T-helper 1 cell (primary cell): ENCODE data around the gene LYSMD4.
"Not testable (repeated sequence)": the region's sequence is repeated elsewhere in the genome, so short reads cannot be mapped to it uniquely, and the experiment has no call there.

Experiments used
- DNase-seq, 5 donors: peaks; one replicate each; pipeline ENCODE4 v3.0.0-alpha.2; 2012 to 2020
- total RNA-seq, 4 donors: gene quantifications; one replicate each; lab custom pipeline; 2026; lab: John Stamatoyannopoulos, UW

LYSMD4 gene
- 11.5 to 26.9 (median 18.0) reads per million in 4 donors for total RNA-seq

DNA sequence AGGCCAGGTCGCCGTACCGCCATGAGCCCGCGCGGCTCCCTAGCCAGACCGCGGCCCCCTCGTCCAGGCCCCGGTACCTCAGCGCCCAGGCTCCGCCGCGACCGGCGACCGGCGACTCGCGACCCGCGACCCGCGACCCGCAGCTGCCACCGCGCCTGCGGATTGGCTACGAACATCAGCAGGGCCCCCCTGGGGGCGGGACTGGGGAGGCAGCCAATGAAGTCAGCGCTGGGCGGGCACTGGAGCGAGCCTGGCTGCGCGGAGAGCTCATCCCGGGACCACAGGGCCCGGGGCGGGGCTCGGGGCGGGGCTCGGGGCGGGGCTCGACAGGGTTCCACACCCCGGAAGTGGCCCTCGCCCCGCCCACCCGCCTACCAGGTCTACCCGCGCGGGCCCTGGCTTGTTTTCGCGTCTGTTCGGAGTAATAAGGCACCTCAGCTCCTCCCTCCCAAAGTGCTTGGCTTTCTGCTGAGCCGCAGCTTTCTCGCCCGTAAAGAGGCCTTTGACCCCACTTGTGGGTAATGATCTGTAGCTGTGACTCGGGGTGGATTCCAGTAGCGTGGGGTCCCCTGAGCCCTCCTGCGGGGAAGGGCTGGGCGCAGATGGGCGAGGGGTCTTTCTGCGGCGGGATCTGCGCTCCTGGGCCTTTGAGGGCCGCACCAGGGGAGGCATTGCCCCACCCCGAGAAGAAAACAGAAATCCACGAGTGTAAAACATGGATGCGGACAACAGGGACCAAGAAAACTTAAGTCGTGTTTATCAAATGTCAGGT is at the start of gene LYSMD4:
Gene LYSMD4 (minus strand): TSS at position 170 of the 772 bp plus-strand sequence. CDS start 1,438 bp downstream, outside the sequence.
- peak; percentile 97 to 99 (median 98) for DNase-seq

DNA sequence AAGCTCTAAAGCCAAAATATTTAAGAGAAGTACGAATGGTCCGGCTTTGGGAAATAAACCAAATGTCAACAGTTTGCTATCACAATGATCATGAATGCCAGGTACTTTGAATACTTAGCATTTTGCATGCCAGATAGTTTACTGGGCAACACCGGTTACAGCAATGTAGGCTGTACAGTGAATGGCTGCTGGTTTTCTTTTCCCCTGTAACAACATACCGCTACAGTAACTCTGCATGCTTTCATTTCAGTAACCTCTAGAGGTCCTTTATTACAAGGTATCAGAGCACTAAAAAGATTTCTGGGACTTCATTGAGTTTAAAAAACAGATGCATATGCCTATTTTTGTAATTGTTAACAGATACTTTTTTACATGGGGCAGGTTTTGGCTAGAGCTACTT is 48.8 kb upstream of the LYSMD4 start:
- DNase-seq: not testable (repeated sequence)

DNA sequence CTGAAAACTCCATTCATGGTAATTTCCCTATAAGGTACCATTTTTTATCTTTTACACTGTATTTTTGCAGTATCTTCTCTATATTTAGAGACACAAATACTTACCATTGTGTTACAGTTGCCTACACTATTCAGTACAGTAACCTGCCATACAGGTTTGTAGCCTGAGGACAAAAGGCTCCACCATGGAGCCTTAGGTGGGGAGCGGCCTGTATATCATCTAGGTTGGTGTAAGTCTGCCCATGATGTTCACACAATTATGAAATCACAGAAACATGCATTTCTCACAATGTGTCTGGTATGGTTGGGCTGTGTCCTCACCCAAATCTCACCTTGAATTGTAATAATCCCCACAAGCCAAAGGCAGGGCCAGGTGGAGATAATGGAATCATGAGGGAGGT is 43.9 kb upstream of the LYSMD4 start:
- DNase-seq: no peak

DNA sequence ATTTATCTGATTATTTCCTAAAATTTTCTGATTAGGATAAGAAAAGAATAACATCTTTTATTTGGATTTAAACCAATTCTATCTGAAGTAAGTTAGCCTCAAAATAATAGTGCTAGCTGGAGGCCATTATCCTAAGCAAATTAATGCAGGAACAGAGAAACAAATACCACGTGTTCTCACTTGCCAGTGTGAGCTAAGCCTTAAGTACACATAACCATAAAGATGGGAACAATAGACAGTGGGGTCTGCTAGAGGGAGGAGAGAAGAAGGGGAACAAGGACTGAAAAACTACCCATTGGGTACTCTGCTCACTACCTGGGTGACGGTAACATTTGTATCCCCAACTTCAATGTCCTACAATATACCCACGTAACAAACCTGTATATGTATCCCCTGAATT is 31.3 kb upstream of the LYSMD4 start:
- no peak for DNase-seq

DNA sequence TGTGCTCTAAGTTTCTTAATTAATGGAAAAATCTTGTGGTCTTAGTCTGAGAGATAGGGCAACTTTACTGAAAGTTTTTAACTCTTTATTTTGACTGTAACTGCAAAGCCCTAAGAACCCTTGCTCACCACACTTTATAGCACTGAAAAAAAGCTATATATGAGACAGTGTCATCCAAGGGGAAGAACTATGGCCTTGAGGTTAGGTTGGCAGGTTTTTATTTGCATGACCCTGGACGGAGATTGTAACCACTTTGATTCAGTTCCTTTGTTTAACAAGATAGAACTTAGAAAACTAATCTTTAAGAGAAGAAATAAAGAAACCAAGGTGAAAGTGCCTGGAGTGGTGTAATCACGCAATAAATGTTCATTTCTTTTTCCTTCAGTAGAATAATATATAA is 30.6 kb upstream of the LYSMD4 start:
- no peak for DNase-seq

DNA sequence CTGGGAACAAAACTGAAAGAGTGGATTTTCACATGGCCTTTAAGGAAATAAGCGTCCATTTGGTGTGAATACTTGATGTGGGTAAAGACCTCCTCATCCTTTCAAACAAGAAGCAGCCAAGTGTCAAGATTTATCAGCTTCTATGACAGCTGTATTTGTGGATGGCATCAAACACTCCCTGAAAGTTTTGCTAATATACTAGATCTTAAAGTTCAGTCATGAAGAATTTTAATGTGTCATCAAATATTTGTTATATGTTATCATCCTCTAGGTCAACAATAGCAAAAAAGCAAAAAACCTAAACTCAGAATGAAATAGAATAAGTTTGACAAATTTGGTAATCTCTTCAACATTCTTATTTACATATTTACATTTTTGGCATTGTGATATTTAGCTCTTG is 29.1 kb upstream of the LYSMD4 start:
- DNase-seq: no peak

DNA sequence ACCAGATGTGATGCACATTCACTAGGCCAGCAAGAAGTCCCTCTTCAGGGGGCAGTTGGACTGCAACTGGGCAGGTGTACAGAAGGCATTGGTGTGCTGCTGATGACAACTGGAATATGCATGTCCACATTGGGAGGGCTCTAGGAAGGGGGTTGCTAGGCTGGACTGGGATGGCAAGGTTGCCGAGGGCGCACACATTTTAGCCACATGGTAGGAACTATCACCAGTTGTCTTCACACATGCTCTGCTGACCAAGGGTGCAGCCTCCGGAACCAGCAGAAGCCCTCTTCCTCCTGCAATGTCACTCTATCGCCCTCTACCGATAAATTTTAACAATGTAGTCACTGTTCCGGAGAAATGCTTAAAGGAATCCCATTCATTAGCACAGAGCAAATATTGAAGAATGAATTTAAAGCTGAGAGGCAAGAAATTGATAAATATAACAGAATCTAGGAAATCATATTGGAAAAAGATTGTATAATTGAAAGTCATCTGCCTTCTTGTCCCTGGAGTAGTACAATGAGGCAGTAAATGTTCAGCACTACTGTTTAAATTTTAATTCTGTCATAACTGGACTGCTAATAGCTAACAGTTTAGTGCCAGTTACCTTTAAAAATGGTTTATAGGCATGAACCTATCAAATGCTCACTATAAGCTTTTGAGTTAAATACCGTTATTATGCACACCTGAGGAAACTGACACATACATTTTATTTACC is 22.6 kb upstream of the LYSMD4 start:
- peak in 3 of 5 donors; percentile 20 to 68 (median 25) for DNase-seq

DNA sequence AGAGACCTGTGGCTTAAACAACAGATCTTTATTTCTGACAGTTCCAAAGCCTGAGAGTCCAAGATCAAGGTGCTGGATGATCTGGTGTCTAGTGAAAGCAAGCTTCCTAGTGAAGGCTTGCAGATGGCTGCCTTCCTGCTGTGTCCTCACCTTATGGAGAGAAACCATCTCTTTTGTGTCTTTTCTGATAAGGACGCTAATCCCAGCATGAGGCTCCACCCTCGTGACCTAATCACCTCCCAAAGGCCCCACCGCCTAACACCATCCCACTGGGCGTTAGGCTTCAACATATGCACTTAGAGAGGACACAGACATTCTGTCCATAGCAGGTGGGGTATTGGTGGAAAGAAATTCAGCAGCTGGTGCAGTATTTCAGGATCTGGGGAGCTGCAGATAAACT is 19.8 kb upstream of the LYSMD4 start:
- DNase-seq: no peak

DNA sequence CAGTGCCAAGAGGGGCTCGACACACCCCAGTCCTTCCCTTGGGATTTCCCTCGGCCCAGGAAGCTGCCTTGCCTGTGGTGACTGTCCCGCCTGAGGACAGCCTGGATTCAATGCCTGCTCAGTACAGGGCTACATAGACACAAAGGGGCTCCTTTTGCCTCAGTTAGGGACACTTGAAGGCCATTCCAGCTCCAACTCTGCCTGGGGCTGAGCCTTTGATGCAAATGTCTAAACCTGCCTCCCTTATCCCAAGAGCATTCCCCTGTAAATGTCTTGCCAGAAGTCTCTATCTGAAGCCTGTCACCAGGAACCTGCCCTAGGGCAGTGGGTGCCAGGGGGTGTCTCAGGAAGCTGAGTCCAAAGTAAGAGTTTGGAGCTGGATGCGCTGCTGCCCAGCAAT is 19.3 kb upstream of the LYSMD4 start:
- DNase-seq: no peak

DNA sequence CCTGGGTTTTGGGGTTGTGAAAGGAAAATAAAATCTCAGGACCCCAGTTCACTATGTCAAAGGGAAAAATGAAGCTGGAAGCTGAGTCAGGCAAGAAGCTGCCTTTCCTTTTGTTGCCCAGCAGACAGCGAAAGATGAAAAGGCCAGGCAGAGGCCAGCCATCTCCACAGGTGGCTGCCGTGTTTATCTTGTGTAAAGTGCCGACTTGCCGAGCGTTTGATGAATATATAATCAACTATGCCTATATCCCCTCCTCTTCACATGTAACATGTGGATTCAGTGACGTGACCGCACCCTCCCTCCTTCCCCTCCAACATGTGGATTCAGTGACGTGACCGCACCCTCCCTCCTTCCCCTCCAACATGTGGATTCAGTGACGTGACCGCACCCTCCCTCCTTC is 17.1 kb upstream of the LYSMD4 start:
- DNase-seq: not testable (repeated sequence)

DNA sequence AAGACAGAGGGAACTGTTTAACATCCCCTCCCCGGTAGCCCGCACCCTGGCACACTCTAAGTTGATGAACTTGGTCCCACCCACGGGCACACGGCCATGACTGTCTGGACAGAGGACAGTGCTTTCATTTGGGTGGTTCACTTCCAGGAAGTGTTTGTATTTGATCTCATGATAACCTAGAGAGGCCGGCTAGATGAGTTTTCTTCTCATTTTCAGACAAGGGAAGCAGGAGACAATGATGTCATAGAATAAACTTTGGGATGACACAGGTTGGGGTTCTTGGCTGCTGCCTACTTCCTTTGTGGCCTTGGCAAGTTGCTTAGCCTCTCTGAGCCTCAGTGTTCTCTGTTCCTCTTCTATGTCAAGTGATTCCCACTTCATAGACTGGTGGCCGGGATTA is 16.1 kb upstream of the LYSMD4 start:
- DNase-seq: no peak

DNA sequence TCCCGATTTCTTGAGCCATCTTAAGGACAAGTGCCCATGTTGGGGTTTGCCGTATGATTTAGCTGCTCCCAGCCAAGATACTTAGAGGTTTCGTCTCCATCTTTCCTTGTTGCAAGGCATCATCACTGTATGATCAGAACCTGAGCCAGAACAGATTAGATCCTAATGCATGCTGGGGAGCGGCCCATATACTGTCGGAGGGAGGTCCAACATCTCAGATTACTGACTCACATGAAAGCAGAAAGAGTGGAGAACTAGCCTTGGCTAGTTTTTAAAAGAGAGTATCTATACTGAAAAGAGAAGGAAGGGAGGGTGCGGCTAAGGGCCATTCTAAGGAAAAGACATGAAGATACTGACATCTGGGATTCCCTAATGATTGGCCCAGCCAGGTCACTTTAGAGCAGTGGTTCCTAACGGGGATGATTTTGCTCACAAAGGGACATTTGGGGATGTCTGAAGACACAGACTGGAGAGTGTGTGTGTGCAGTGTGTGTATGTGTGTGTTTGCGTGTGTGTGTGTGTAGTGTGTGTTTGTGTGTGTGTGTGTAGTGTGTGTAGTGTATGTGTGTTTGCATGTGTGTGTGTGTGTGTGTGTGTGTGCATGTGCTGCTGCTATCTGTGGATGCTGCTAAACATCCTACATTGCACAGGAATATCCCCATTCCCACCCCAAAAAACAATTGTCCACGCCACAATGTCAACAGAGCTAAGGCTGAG is 12.3 kb upstream of the LYSMD4 start:
- DNase-seq: no peak

DNA sequence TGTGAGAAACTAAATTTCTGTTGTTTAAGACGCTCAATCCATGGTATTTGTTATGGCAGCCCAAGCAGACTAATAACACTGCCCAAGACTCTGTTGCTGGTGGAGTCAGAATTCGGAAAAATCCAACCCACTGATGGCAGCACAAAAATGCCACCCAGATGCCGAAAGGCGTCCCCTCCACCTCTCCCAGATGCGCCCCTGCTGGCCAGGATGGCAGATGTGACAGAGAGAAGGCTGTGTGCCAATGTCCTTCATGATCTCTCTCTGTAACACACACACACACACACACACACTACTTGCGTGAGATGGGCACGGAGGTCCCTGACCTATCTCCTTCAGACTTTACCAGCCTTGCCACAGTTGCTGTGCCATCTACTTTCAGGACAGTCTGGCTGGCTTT is 10.9 kb upstream of the LYSMD4 start:
- no peak for DNase-seq

DNA sequence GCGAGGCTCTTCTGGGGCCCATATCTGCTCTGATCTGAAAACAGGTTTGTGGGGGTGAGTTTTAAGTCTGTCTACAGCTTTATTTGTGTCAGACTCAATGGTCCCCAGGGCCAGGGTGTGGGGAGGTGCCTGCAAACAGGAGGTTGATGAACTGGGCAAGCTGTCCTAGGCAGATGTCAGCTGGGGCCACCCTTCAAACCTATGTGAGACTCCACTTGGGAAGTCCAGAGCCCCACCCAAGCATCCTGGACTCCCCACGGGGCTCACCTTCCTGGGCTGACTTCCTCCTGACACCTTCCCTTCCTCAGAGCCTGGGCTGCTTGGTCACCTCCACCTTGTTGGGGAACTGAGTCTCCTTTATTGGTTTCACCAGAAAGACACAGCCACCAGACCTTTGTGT is 8.6 kb upstream of the LYSMD4 start:
- no peak for DNase-seq

DNA sequence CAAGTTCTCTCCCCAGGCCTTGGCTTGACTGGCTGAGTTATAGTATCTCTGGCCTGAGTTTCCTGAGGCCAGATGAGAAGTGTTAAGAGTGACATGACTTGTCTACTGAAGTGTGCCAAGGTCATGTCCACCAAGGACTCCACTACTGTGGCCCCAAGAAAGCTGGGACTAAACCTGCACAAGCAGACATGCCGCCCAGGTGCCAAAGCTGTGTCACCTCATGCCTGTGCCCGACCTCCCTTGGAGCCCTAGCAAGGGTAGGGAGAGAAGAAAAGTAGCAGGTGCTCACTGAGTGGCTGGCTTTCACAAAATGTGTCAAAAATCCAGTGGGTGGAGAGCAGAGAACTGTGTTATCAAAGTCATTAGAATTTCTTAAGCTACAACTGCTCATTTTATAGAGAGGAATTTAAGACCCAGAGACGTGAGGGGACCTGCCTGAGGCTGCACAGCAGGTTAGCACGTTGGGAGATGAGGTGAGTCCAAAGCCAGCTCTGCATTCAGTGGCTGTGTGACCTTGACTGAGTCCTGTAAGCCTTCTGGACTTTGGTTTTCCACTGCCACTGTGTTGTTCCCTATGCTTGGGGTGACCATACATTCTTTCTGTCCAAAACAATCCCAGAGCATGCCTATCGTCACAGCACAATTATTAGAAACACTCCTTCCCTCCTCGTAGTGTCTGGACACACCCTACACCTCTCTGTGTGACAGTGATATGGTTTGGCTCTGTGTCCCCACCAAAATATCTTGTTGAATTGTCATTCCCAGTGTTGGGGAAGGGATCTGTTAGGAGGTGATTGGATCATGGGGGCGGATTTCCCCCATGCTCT is 5.0 kb upstream of the LYSMD4 start:
- no peak for DNase-seq

DNA sequence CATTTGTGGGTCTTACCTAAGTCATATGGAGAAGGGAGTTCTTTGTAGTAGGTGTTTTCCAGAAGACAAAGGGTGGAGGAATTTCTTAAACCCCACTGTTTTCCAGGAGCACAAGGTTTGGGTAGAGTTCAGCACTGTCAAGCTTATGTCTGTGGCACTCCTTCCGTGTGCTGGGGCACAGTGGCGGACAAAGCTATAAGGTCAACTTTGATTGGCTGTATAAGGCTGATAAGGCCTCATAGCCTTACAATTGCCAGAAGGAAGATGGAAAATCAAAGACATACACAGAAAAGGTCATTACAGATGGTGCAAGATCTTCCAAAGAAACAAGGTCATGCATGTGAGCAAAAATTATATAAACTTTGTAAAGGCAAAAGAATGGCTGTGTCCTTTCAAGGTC is 3.5 kb upstream of the LYSMD4 start:
- DNase-seq: no peak

DNA sequence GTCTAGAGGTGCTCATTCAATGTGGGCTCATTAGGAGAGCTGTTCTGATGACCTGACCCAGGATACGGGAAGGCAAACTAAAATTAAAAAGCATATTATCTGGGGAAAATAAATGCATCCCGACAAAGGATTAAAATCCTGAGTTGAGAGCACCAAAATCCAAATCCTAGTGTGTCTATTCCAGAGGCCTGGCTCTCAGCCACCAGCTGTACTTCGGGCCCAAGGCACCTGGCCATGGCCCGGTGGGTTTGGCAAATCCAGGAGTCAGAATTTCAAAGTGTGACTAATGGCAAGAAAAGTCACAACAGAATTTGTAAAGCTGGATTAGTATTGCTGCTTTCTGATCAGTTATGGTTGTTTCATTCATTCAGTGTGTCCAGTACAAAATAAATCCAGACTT is 2.6 kb upstream of the LYSMD4 start:
- DNase-seq: no peak

DNA sequence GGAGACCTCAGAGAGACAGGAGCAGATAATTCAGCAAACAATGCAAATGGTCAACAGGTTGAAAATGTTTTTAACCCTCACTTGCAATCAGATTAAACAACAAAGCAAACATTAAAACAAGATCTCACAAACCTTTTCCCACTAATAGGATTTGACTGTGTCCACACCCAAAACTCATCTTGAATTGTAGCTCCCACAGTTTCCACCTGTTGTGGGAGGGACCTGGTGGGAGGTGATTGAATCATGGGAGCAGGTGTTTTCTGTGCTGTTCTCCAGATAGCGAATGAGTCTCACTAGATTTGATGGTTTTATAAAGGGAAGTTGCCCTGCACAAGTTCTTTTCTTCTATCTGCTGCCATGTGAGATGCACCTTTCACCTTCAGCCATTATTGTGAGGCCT is 1.3 kb upstream of the LYSMD4 start:
- no peak for DNase-seq

DNA sequence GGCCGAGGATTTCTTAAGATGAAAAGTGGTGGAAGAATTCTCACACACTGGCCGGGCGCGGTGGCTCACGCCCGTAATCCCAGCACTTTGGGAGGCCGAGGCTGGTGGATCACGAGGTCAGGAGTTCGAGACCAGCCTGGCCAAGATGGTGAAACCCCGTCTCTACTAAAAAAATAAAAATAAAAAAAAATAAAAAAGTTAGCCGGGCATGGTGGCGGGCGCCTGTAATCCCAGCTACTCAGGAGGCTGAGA is 729 bp upstream of the LYSMD4 start:
- not testable (repeated sequence) for DNase-seq

DNA sequence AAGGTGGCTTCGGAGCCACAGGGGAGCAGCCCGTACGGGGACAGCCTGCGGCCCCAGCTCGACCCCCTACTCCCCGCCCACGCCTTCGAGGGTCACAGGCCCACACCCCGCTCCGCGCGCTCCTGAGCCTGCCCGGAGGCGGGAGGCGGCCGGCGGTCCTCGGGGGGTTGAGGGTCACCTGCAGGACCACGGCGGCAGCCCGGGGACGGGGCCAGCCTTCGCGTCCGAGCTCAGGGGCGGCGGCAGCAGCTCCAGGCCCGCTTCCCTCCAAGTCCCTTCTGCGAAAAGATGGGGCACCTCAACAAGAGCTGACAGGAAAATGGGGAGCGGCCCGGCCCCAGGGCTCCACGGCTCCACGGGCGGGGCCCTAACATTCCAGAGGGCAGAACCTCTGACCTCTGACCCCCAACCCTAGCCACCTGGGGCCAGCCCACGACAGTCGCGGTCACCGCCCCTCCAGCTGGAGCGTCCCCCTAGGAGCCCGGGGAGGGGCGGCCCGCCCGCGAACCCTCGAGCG is 428 bp downstream of the LYSMD4 start:
- no peak for DNase-seq

DNA sequence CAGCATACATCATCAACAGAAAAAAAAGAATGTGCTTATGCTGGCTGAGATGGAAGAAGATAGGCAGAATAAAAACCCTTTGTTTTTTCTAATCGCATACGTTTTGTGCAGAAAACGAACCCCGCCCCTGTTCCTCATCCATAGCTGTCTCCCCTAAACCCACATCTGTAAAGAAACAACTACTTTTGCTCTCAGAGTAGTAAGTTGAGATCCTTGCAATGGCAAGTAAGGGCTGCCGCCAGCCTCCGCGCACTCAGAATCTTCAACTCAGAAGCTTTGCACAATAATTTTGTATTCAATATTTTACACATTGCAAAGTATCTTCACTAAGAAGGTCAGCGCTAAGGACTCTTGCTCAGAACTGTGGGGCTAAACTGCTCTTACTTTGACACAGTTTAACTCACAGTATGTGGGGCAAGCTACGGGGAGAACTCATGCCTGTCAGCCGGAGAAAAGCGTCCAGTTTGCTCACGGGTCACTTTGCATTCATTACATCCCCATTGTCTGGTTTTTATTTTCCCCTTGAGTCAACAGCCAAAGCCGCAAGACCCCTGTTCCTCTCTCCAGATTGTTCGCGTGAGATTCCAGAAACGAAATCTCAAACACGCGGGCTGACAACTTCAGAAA is 1.0 kb downstream of the LYSMD4 start:
- DNase-seq: no peak
